HG02759 (cell line): ENCODE data around the gene CRHR2.
"Not testable (repeated sequence)": the region's sequence is repeated elsewhere in the genome, so short reads cannot be mapped to it uniquely, and the experiment has no call there.

Source experiments
- ATAC-seq: cut with Tn5 transposase; IDR thresholded peaks from one replicate; pipeline ENCODE4 v1.9.1; 2021; ENCODE audit warnings: mild to moderate bottlenecking, moderate library complexity; ENCODE audit not compliant: unreplicated experiment

Gene CRHR2

DNA sequence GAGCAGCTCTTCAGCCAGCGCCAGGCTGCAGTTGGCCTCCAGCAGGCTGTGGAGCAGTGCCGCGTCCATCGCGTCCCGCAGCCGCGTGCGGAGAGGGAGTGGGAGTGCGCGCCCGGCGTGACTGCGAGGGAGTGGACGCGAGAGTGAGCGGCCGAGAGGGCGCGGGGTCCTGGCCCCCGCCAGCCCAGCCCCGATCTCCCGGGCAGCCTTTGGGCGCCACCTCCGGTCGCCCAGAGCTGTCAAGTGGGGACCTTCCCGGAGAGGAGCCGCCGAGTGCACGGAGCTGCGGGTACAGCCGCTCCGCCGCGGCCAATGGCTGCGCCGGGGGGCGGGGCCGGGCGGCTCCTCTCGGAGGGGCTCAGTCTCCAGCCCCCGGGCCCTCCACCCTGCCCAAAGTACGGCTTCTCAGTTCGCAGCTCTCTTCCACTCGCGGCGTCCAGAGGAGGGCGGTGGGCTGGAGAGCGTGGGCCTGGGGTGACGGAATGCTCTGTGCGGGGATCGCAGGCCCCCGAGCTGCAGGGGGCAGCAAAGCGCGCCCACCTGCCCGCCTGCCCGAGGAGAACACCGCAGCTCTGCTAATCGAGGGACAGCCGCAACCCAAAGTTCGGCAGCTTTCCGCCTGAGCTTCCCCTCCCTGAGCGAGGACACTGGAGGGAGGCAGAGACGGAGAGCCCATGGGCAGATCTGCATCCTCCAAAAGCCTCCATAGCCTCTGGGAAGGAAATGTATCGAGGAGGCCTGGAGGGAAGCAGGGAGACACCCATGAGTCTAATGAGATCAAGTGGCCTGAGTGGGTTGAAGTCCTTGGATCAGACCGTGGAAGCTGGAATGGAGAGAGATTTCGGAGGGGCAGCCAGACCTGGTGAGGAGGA lies at the start of gene CRHR2:
Gene CRHR2 (minus strand): TSS at position 245 of the 872 bp plus-strand sequence. CDS start 176 bp downstream, at position 69.
- peak; percentile 64 for ATAC-seq

DNA sequence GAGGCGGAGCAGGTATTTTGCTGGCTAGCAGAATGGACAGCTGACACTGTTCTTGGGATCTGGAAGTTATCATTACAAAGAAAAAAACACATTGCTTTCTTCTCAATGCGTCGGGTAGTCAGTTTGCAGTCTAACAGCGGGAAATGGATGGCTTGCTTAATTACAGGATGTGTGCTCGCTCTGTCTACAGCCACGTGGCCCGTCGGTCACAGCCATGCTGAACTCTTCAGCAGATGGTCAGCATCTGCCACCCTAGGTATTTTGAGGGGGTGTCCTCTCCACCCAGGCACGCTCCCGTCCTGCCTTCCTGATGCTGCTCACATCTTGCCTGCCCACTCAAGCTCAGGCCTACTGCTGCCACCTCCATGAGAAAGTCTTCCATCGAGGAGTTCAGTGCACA lies 49.3 kb upstream of the CRHR2 start:
- no peak for ATAC-seq

DNA sequence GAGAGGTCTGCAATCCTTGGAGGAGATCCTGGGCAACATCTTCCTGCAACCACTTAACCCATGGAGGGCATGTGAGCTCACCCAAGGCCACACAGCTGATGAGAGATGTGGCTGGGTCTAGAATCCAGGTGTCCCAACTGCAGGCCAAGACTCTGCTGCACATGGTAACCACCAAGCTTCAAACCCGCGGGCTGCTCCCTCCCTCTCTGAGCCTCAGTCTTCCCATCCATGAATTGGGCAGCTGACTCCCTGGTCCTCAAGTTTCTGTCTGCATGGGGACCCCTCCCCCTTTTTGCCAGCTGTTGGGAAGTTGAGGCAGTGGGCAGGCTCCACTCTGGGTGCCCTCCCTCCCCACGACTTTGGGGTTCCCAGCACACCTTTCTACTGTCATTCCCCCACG lies 48.7 kb upstream of the CRHR2 start:
- no peak for ATAC-seq

DNA sequence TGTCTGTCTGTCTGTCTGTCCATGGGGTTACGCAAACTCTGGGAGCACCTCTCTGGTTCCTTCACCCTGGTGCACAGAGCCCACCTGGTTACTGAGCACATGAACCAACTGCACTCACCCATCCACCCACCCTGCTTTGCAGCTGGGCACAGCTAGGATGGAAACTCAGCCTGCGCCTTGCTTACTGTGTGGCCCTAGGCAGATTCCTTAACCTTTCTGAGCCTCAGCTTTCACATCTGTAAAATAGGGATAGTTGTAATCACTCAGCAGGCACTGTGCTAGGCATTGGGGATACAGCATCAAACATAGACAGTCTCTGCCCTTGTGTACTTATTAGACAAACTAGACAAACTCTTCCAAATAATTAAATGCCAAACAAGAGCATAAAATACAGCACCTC lies 47.8 kb upstream of the CRHR2 start:
- no peak for ATAC-seq

DNA sequence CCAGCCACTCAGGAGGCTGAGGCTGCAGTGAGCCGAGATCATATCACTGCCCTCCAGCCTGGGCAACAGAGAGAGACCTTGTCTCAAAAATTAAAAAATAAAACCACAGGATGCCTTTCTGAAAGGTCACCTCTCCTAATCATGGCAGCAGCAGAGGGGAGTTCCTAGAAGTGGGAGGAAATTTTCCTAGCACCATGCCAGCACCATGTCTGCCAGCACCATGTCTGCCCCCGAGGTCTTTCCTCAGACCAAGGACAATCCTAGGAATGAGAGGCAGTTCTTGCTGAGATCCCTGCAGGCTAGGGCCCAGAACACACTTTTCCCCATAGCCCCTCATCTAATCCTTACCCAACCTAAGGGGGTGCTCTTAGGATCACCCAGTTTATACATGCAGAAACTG lies 47.4 kb upstream of the CRHR2 start:
- ATAC-seq: no peak

DNA sequence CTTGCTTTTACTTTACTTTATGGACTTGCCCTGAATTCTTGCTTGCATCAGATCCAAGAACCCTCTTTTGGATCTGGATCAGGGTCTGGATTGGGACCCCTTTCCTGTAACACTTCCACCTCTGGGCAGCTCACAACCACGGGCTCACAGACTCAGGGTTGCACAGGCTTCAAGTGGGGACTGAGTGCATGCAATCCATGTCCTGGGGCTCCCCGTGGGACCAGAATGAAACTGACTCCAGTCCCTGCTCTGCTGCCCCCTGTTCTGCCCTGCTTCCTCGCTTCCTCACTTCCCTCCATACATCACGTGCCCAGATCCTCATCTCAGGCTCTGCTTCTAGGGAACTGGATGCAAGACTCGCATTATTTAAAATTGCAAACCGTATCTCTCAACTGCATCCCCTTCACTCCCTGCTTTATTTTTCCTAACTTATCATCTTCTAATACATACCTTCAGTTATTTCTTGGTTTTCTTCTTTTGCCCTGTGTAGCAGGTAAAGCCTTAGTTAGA lies 46.4 kb upstream of the CRHR2 start:
- no peak for ATAC-seq

DNA sequence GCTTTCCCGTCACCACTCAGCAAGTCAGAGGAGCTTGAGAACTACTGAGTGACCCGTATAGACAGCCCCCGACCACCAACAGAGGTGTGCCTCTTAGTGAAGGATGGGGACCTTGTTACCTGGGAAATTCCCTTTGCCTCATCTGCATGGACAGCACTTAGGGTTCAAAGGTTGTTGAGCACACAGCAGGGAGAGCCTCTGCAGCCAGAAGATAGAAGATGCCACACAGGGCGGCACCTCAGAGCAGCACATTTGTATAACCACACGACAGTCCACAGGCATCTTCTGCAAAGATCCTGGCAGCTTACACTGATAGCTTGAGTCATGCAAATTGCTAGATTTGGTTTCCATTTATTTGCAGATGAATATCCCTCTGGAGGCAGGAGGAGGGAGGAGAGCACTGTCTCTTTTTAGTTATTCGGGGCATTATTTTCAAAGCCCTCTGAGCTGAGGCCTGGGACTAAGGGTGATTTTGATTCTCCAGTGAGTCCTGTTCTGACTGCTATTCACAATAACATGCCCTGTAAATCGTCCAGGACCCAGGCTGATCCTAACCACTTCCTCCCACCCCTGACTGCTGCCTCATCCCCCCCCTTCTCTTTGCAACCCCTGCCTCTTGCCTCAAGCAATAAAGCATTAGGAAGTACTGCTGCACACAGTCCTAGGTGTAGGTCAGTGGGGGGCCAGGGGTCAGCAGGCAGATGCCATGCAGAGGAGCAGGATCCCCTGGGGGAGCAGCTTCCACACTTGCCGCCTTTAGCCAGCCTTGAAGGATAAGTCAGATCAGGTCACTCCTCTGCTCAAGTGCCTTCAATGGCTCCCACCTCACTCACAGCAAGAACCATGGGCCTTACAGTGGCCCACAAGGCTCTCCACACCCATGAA lies 45.0 kb upstream of the CRHR2 start:
- peak; percentile 73 for ATAC-seq

DNA sequence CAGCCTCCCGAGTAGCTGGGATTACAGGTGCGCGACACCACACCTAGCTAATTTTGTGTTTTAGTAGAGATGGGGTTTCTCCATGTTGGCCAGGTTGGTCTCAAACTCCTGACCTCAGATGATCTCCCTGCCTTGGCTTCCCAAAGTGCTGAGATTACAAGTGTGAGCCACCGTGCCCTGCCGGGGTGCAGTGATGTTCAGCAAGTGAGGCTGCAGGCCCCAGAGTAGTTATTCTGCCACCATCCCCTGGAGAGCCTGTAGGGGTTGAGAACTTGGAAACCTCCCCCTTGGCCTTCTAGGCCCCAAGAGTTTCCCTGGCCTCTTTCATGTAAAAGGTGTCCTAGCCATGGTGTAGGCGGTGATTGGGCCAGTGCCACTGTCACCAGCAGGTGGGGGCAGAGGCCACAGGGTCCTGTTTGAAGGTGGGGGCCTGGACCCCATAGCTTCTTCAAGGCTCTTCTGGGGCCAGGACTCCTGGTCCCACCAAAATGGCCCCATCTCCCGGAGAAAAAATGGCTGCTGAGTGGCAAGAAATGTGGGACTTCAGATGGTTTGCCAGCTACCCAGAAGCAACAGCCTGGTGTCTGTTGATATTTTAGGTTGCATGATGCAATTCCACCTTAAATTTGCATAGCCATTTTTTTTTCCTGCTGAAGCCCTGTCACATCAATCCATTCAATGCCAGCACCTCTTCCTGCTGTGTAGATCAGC lies 44.2 kb upstream of the CRHR2 start:
- ATAC-seq: no peak

DNA sequence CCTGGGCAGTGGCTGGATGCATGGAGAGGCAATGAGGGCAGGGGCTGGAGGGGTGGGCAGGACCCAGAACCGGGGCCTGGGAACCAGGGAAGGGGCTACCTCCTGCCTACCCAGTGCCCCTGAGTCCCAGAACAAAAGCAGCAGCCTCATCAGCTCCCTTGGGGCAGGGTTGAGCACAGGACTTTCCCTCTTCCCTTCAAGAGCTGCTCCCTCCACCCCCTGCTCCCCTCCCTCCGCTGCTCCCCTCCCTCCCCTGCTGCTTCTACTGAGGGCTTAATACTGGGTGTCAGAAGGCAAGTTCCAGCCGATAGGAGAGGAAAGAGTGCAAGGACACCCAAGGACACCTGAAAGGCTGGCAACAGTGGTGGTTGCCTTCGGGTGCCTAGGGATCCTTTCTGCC lies 41.5 kb upstream of the CRHR2 start:
- ATAC-seq: no peak

DNA sequence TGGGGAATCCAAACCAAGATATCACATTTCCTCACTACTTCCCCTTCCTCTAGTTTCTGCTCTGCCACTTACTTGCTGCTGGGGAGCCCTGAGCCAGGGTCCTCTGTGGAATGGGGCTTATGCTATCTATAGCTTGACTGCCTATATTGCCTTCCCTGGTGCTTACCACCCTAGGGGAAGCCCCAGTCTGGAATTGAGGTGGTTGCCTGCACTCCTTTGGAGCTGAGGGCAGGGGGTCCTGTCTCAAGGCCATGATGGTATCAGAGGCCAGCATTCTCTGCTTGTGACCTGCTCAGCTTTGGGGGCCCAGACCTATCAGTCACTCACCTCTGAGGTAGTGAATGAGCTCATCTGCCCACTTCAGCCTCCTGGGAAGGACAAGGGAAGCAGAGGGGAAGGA lies 40.4 kb upstream of the CRHR2 start:
- no peak for ATAC-seq

DNA sequence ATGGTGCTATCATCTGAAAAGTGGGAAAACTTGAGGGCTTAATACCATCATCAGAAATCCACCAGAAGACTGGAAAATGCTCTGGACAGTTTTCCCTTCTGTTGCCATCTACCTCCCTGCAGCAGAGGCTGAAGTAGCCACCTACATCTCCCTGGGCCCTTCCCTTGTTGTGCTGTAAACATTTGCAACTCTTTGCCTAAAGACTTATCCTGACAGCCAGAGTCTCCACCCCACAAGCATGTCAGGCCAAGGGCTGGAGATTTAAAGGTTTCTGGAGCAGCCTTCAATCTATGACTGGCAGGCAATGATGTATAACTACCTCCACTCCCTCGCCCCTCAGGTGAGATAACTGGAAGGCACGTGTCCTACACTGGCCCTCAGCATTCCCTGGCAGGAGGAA lies 39.9 kb upstream of the CRHR2 start:
- ATAC-seq: no peak

DNA sequence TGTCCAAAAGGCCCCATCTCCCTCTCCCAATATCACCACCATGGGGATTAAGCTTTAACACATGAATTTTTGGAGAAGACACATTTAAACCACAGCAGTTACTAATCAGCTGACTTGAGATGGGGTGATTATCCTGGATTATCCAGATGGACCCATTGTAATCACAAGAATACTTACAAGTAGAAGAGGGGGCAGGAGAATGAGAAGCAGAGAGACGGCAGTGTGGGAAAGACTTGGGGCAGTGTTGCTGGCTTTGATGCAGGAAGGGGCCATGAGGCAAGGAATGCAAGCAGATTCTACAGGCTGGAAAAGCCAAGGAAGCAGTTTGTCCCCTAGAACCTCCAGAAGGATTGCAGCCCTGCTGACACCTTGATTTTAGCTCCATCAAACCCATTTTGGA lies 39.0 kb upstream of the CRHR2 start:
- ATAC-seq: no peak

DNA sequence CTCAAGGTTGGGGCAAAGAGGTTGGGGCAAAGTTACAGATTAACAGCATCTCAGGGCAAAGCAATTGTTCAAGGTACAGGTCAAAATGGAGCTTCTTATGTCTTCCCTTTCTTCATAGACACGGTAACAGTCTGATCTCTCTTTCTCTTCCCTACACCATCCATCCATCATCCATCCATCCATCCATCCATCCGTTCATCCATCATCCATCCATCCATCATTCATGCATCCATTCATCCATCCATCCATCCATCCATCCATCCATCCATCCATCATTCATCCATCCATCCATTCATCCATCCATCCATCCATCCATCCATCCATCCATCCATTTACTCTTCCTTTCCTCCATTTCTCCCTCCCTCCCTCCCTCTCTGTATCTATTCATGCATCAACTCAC lies 37.2 kb upstream of the CRHR2 start:
- ATAC-seq: not testable (repeated sequence)

DNA sequence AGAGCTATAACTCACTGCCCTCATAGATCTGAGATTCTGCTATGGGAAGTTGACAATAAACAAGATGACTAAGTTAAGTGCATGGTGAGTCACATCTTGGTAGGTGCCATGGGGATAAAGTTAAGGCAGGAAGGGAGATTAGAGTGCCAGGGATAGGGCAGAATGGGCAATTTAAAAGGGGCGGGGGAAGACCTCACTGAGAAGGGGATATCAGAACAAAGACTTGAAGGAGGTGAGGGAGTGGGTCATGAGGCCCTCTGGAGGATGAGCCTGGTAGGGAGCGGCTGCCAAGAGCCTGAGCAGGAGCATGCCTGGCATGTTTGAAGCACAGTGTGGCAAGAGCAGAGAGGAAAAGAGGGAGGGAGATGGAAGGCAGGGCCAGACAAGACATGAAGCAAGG lies 34.9 kb upstream of the CRHR2 start:
- ATAC-seq: no peak

DNA sequence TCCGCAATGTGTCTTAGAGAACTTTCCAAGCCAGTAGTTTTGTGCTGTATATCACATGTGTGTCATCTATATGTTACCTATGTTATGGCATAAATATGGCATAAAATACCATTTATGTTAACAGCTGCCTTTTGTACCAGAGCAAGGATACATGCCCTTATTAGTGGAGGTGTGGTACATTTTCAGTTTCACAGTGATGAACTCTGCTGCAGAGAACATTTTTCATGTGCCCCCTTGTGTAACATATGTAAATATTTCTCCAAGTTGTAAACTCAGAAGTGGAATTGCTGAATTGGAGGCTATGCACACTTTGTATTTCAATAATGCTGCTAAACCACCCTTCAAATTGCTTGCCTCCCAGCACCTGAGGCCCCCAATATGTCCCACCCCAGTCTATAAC lies 31.9 kb upstream of the CRHR2 start:
- no peak for ATAC-seq

DNA sequence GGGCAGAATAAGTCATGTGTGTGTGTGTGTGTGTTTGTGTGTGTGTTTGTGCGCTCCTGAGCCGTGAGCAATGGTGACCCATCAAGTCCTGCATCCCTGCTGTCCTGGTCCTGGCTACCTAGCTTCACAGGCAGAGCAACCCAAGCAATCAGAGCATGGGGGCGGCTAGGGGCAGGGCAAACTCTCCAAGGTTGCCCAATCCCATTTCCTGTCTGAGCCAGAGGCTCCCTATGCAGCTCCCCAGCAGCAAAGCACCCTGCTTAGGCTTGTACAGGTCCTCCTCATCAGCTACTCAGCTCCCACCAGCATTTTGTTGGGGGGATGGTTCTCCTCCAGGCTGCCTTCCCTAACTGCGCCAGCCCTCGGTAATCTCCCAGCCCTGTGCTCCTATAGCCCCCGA lies 31.1 kb upstream of the CRHR2 start:
- no peak for ATAC-seq

DNA sequence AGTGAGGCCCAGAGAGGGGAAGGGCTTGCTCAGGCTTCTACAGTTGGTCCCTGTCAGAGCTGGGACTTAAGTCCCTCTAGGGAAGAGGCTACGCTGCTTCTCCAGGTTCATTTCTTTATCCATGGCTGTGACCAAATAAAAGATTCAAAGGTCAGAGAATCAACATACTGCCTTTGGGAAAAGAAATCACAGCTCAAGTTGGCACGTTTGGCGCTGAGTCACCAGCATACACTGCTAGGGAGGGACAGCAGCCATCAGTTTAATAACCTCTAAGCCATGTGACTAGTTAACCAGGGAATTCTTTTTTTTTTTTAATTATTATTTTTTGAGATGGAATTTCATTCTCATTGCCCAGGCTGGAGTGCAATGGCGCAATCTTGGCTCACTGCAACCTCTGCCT lies 28.4 kb upstream of the CRHR2 start:
- no peak for ATAC-seq

DNA sequence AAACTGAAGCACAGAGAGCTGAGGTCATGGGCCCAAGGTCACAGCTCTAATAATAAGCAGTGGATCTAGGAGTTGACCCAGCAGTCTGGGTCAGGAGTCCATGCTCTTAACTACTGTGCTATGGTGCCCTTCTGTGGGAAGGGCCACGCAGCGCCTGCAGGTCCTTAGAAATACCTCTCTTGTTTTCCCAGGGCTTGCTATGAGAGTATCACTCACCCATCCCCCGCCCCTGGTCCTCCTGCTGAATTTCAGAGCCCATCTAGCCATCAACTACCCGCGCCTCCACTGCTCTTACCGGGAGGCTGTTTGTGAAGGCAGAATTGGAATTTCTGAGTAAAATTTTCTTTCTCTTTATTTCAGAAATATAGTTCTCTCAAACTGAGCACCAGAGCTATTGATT lies 27.3 kb upstream of the CRHR2 start:
- no peak for ATAC-seq

DNA sequence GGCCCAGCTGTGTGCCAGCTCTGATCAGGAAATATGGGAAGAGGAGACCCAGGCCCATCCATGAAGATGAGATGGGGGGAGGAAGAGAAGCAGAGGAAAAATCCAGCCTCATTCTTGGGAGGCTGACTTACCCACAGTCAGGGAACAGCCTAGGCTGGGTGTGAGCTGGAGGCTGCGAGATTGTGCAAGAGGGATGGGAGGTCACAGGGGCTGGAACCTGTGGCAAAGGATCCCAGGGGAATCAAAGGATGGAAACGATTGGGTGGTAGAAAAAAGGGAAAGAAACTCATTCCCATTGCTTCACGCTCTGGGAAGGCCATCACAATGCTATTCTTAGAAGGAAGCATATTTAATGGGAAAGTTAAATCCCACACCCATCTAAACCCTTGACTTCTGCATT lies 26.7 kb upstream of the CRHR2 start:
- ATAC-seq: no peak

DNA sequence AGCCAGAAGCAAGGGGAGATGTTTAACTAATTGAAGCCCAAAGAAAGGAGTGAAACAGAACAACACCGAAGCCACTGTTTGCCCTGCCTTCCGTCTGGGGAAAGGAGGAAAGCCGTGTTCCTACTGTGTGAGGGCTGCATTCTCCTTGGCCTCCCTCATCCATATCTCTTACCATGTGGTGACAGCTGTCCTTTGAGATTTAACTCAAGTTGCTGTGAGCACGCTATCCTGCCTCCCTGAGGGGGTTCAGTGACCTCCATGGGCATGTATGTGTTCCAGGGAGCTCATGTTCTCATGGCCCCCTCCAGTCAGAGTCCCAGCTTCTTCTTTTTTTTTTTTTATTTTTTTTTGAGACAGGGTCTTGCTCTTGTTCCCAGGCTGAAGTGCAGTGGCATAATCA lies 26.2 kb upstream of the CRHR2 start:
- ATAC-seq: no peak
